Panc1 (cell line): ENCODE data around the gene MOB1A.
"Not testable (repeated sequence)": the region's sequence is repeated elsewhere in the genome, so short reads cannot be mapped to it uniquely, and the experiment has no call there.

ENCODE experiments used
- POLR2AphosphoS5 ChIP-seq: IDR thresholded peaks from 2 replicates; pipeline ENCODE4 v1.6.1; 2012; ENCODE audit warnings: mild to moderate bottlenecking, low read depth, low read length, moderate library complexity
- SIN3A ChIP-seq: IDR thresholded peaks from 2 replicates; pipeline ENCODE4 v1.6.1; 2012; ENCODE audit warnings: low read depth, mild to moderate bottlenecking, low read length, moderate library complexity, borderline replicate concordance; ENCODE audit not compliant: insufficient read depth
- TF ChIP-seq, protein P1 (sequence below), 2 experiments: IDR thresholded peaks; 2 replicates each; pipeline ENCODE4 v1.6.1; 2011 to 2012; ENCODE audit warnings: low read depth in 2 of 2, control low read depth in 1 of 2, low read length in 1 of 2, mild to moderate bottlenecking in 1 of 2, moderate library complexity in 1 of 2; ENCODE audit not compliant: insufficient read depth in 1 of 2
- TF ChIP-seq, protein P2 (sequence below): fragments of 450-650 bp; IDR thresholded peaks from 2 replicates; pipeline ENCODE4 v1.5.1; 2017; ENCODE audit warnings: mild to moderate bottlenecking

GRCh38 chr2:74215771-74216170, 37.1 kb upstream of the MOB1A start:
- TF ChIP-seq, protein P1, sequence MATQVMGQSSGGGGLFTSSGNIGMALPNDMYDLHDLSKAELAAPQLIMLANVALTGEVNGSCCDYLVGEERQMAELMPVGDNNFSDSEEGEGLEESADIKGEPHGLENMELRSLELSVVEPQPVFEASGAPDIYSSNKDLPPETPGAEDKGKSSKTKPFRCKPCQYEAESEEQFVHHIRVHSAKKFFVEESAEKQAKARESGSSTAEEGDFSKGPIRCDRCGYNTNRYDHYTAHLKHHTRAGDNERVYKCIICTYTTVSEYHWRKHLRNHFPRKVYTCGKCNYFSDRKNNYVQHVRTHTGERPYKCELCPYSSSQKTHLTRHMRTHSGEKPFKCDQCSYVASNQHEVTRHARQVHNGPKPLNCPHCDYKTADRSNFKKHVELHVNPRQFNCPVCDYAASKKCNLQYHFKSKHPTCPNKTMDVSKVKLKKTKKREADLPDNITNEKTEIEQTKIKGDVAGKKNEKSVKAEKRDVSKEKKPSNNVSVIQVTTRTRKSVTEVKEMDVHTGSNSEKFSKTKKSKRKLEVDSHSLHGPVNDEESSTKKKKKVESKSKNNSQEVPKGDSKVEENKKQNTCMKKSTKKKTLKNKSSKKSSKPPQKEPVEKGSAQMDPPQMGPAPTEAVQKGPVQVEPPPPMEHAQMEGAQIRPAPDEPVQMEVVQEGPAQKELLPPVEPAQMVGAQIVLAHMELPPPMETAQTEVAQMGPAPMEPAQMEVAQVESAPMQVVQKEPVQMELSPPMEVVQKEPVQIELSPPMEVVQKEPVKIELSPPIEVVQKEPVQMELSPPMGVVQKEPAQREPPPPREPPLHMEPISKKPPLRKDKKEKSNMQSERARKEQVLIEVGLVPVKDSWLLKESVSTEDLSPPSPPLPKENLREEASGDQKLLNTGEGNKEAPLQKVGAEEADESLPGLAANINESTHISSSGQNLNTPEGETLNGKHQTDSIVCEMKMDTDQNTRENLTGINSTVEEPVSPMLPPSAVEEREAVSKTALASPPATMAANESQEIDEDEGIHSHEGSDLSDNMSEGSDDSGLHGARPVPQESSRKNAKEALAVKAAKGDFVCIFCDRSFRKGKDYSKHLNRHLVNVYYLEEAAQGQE (IDR thresholded peaks at IDR 0.05; ENCODE audit: insufficient read depth in 1 of 2, low read depth in 2 of 2, low read length in 1 of 2), result not testable (repeated sequence)
- TF ChIP-seq, protein P2, sequence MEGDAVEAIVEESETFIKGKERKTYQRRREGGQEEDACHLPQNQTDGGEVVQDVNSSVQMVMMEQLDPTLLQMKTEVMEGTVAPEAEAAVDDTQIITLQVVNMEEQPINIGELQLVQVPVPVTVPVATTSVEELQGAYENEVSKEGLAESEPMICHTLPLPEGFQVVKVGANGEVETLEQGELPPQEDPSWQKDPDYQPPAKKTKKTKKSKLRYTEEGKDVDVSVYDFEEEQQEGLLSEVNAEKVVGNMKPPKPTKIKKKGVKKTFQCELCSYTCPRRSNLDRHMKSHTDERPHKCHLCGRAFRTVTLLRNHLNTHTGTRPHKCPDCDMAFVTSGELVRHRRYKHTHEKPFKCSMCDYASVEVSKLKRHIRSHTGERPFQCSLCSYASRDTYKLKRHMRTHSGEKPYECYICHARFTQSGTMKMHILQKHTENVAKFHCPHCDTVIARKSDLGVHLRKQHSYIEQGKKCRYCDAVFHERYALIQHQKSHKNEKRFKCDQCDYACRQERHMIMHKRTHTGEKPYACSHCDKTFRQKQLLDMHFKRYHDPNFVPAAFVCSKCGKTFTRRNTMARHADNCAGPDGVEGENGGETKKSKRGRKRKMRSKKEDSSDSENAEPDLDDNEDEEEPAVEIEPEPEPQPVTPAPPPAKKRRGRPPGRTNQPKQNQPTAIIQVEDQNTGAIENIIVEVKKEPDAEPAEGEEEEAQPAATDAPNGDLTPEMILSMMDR, result not testable (repeated sequence)
- not testable (repeated sequence) for TF ChIP-seq POLR2AphosphoS5, SIN3A
